Gastrocnemius medialis (tissue), 4 donors: Measurements from ENCODE around the gene PCLO. TPM values are rescaled to one million over a fixed set of nuclear protein-coding genes. Genes with fewer than 3 reads are reported as not detected.

Experiments used
- ATAC-seq, 2 donors: fragments of 150-250 bp; one replicate each; pipeline ENCODE4 v1.9.1; 2016
- DNase-seq, 2 donors: peaks; one replicate each; pipeline ENCODE4 v3.0.0-alpha.2; 2019
- H3K27ac ChIP-seq, 4 donors: fragments of 200-600 bp; sonication (generic); 1 replicate in 1 of 4; 2 replicates in 3 of 4; pipeline ENCODE4 v1.5.1; 2016 to 2018; ENCODE audit warnings: mild to moderate bottlenecking in 2 of 4, moderate library complexity in 1 of 4
- H3K27me3 ChIP-seq, 3 donors: fragments of 200-600 bp; sonication (generic) in 2 of 3; 1 replicate in 1 of 3; 2 replicates in 2 of 3; pipeline versions ENCODE4 v1.5.1 to v1.6.0; 2016 to 2019; ENCODE audit warnings: mild to moderate bottlenecking in 1 of 3, moderate library complexity in 1 of 3
- H3K36me3 ChIP-seq, 2 donors: fragments of 200-600 bp; sonication (generic) in 1 of 2; one replicate each; pipeline ENCODE4 v1.5.1; 2017 to 2018
- H3K4me1 ChIP-seq, 2 donors: fragments of 200-600 bp; sonication (generic) in 1 of 2; one replicate each; pipeline ENCODE4 v1.5.1; 2016 to 2017; ENCODE audit warnings: mild to moderate bottlenecking in 2 of 2
- H3K4me3 ChIP-seq, 4 donors: fragments of 200-600 bp; sonication (generic) in 3 of 4; 1 replicate in 1 of 4; 2 replicates in 3 of 4; pipeline ENCODE4 v1.5.1; 2016 to 2019; ENCODE audit warnings: mild to moderate bottlenecking in 2 of 4
- H3K9me3 ChIP-seq, 3 donors: fragments of 200-600 bp; sonication (generic) in 2 of 3; 1 replicate in 1 of 3; 2 replicates in 2 of 3; pipeline ENCODE4 v1.5.1; 2016 to 2019
- CTCF ChIP-seq, 5 experiments: fragments of 450-650 bp in 3 of 5; fragments of 200-600 bp in 2 of 5; sonication (generic) in 2 of 5; IDR thresholded peaks in 4 of 5; conservative IDR thresholded peaks in 1 of 5; 1 replicate in 4 of 5; 2 replicates in 1 of 5; pipeline ENCODE4 v1.5.1; 2016 to 2019; ENCODE audit warnings: antibody characterized with exemption in 5 of 5, mild to moderate bottlenecking in 3 of 5, moderate library complexity in 3 of 5
- POLR2A ChIP-seq, 2 donors: fragments of 450-650 bp; IDR thresholded peaks; one replicate each; pipeline ENCODE4 v1.6.1; 2017; ENCODE audit warnings: antibody characterized with exemption in 2 of 2, mild to moderate bottlenecking in 2 of 2, moderate library complexity in 2 of 2
- in situ Hi-C, 4 donors: fragments of 200-750 bp; cut with MboI; loops; one replicate each; pipeline versions ENCODE4 v1.15.0 to v1.8.0; 2017; ENCODE audit warnings: low sequenced_read_pairs in 4 of 4
- intact Hi-C: fragments of 100-400 bp; cut with DNase I; formaldehyde crosslinking; loops from one replicate; pipeline ENCODE4 v1.15.1; 2023; ENCODE audit warnings: low total_unique reads
- total RNA-seq, 4 donors: library from RNA; depleted of rRNA; stranded (reverse); fragments of >200 nt; gene quantifications; one replicate each; pipeline versions ENCODE4 v1.1.0 to v1.2.3, GENCODE V29; 2016

PCLO gene
- total RNA-seq, 4 donors from 2014 or later = 0.05 to 0.29 TPM; not detected in 2

GRCh38 chr7:83130623-83131545 lies 31.8 kb downstream of the PCLO start:
- no peaks in the 10 kb centered on the region for H3K4me1 ChIP-seq
- in situ Hi-C loops (no loop called here), intact Hi-C loops (no loop called here)
- H3K36me3 ChIP-seq = no peaks in the 10 kb centered on the region
- H3K27ac ChIP-seq = no peak overlapping the region
- ATAC-seq = no peak
- H3K4me3 ChIP-seq = no peak overlapping the region
- no peak for TF ChIP-seq POLR2A (IDR thresholded peaks at IDR 0.05)
- no peak for TF ChIP-seq CTCF (IDR thresholded peaks at IDR 0.05 in 4 of 5, conservative IDR thresholded peaks at IDR 0.05 in 1 of 5)
- H3K9me3 ChIP-seq = no peaks in the 10 kb centered on the region
- no peaks in the 10 kb centered on the region for H3K27me3 ChIP-seq
- DNase-seq = no peak

- intact Hi-C loops = no loop called here
- DNase-seq (no peak), ATAC-seq (no peak)
- Histone ChIP-seq H3K4me1 (no peaks in the 10 kb centered on the region), H3K4me3 (no peak overlapping the region), H3K27ac (no peak overlapping the region), H3K27me3 (no peaks in the 10 kb centered on the region), H3K9me3 (no peaks in the 10 kb centered on the region), H3K36me3 (no peaks in the 10 kb centered on the region)
- in situ Hi-C loops = no loop called here
- TF ChIP-seq POLR2A (IDR thresholded peaks at IDR 0.05) (no peak), CTCF (IDR thresholded peaks at IDR 0.05 in 4 of 5, conservative IDR thresholded peaks at IDR 0.05 in 1 of 5) (no peak)
Measured at GRCh38 chr7:83130191-83130590, 32.5 kb downstream of the PCLO start.

DNA sequence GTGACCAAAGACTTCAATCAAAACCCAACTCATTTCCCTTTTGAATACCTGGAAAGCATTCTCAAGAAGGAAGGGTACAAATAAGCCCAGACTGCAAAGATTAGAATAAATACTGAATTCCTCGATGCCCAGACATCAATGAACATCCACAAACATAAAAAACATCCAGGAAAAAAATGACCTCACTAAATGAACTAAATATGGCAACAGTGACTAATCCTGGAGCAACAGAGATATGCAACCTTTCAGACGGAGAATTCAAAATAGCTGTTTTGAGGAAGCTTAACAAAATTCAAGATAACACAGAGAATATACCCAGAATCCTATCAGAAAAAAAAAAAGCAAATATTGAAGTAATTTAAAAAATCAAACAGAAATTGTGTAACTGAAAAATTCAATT lies 43.2 kb downstream of the PCLO start:
- no peak for DNase-seq
- TF ChIP-seq CTCF (IDR thresholded peaks at IDR 0.05 in 4 of 5, conservative IDR thresholded peaks at IDR 0.05 in 1 of 5) = no peak
- no peak for TF ChIP-seq POLR2A (IDR thresholded peaks at IDR 0.05)
- H3K9me3 ChIP-seq = peaks cover 0 to 3% (median 0%) of the 10 kb centered on the region in 3 donors
- no peaks in the 10 kb centered on the region for H3K36me3 ChIP-seq
- H3K27ac ChIP-seq = no peak overlapping the region
- H3K4me3 ChIP-seq = no peak overlapping the region
- H3K27me3 ChIP-seq = no peaks in the 10 kb centered on the region
- in situ Hi-C loops = no loop called here
- H3K4me1 ChIP-seq = no peaks in the 10 kb centered on the region
- intact Hi-C loops = no loop called here
- no peak for ATAC-seq

DNA sequence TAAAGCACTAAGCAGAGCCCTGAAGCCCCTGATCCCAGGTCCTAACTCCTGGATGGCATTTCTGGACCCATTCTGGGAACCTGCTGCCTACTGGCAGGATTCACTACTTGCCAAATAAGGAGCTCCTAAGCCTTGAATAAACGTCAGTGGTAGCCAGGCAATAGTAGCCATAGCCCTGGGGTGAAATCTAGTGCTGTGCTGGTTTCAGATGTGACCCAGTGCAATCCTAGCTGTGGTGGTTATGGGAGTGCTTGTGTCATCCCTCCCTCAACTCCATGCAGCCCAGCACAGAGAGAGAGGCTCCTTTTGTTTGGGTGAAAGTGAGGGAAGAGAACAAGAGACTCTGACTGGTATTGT lies 43.7 kb downstream of the PCLO start:
- H3K36me3 ChIP-seq = no peaks in the 10 kb centered on the region
- TF ChIP-seq POLR2A (IDR thresholded peaks at IDR 0.05) (no peak), CTCF (IDR thresholded peaks at IDR 0.05 in 4 of 5, conservative IDR thresholded peaks at IDR 0.05 in 1 of 5) (no peak)
- in situ Hi-C loops (no loop called here), intact Hi-C loops (no loop called here)
- H3K4me3 ChIP-seq = no peak overlapping the region
- ATAC-seq (no peak), DNase-seq (no peak)
- H3K4me1 ChIP-seq = no peaks in the 10 kb centered on the region
- no peak overlapping the region for H3K27ac ChIP-seq
- H3K27me3 ChIP-seq = no peaks in the 10 kb centered on the region
- peaks cover 0 to 3% (median 0%) of the 10 kb centered on the region in 3 donors for H3K9me3 ChIP-seq
